A673 (cell line): ENCODE results near the gene CD3G.

Experiments
- CTCF ChIP-seq: fragments of 300-800, 200-600 bp; sonication (generic); conservative IDR thresholded peaks from 2 replicates; pipeline ENCODE4 v1.5.1; 2017; ENCODE audit warnings: low read depth, mild to moderate bottlenecking, antibody characterized with exemption, low read length, moderate library complexity, mixed read lengths
- EZH2 ChIP-seq: fragments of 200-600 bp; sonication (generic); IDR thresholded peaks from 2 replicates; pipeline ENCODE4 v1.6.1; 2017; ENCODE audit warnings: borderline replicate concordance, low read depth, mild to moderate bottlenecking, mixed read lengths, antibody characterized with exemption, low read length; ENCODE audit not compliant: poor library complexity, severe bottlenecking

GRCh38 chr11:118401151-118401879 is 57.2 kb downstream of the CD3G start, which contains the start of gene ATP5MG:
- 0 out of 2 replicates have a peak, but pooled peaks have one; percentile 16 for TF ChIP-seq CTCF
- no peak for TF ChIP-seq EZH2
